Glutamatergic neuron (in vitro differentiated cells): ENCODE measurements around the gene MYLK2. TPM values are rescaled to one million over a fixed set of nuclear protein-coding genes. Genes with fewer than 3 reads are reported as not detected.

Experiments used
- DNase-seq: peaks from one replicate; pipeline ENCODE4 v3.0.0; 2022
- H3K27ac Mint-ChIP-seq: one replicate; pipeline ENCODE4 v1.8.0; 2020; ENCODE audit warnings: mild to moderate bottlenecking, mixed read lengths, inconsistent platforms; ENCODE audit not compliant: unreplicated experiment
- H3K27me3 Mint-ChIP-seq: one replicate; pipeline ENCODE4 v1.8.0; 2020; ENCODE audit warnings: mild to moderate bottlenecking, moderate library complexity, mixed read lengths, inconsistent platforms; ENCODE audit not compliant: unreplicated experiment
- H3K36me3 Mint-ChIP-seq: one replicate; pipeline ENCODE4 v1.8.0; 2020; ENCODE audit warnings: mild to moderate bottlenecking, mixed read lengths, inconsistent platforms; ENCODE audit not compliant: unreplicated experiment
- H3K4me1 Mint-ChIP-seq: one replicate; pipeline ENCODE4 v1.8.0; 2020; ENCODE audit warnings: mild to moderate bottlenecking, low read depth, mixed read lengths, inconsistent platforms; ENCODE audit not compliant: unreplicated experiment
- H3K4me3 Mint-ChIP-seq: one replicate; pipeline ENCODE4 v1.8.0; 2020; ENCODE audit warnings: mild to moderate bottlenecking, mixed read lengths, inconsistent platforms; ENCODE audit not compliant: unreplicated experiment
- H3K9me3 Mint-ChIP-seq: one replicate; pipeline ENCODE4 v1.8.0; 2020; ENCODE audit warnings: mild to moderate bottlenecking, moderate library complexity, mixed read lengths, inconsistent platforms; ENCODE audit not compliant: unreplicated experiment
- CTCF ChIP-seq: fragments of 200-600 bp; sonication (generic); IDR thresholded peaks from one replicate; pipeline ENCODE4 v1.5.0; 2021; ENCODE audit not compliant: partially characterized antibody, unreplicated experiment
- total RNA-seq: library from RNA; stranded (reverse); fragmentation: NEBNext Ultra II Directional; extraction: Animal tissue kit (Norgen Biotek cat#: 25700); gene quantifications from one replicate; pipeline ENCODE4 v1.2.1, GENCODE V29; 2021; ENCODE audit not compliant: unreplicated experiment

The MYLK2 gene
- total RNA-seq, 1 donor from 2014 or later, result 0.69 TPM

GRCh38 chr20:31864521-31865400 lies 45.6 kb downstream of the MYLK2 start:
- H3K36me3 Mint-ChIP-seq, result peaks cover 1% of the 10 kb centered on the region
- H3K4me3 Mint-ChIP-seq, result peak overlapping the region; percentile 12
- H3K4me1 Mint-ChIP-seq, result peaks cover 28% of the 10 kb centered on the region
- DNase-seq, result peak; percentile 30
- peaks cover 23% of the 10 kb centered on the region for H3K9me3 Mint-ChIP-seq
- TF ChIP-seq CTCF, result no peak
- H3K27me3 Mint-ChIP-seq, result peaks cover 30% of the 10 kb centered on the region
- H3K27ac Mint-ChIP-seq, result peak overlapping the region; percentile 9

- Mint-ChIP-seq H3K27ac (no peak overlapping the region), H3K9me3 (peaks cover 21% of the 10 kb centered on the region), H3K4me1 (peaks cover 21% of the 10 kb centered on the region), H3K27me3 (peaks cover 36% of the 10 kb centered on the region), H3K4me3 (no peak overlapping the region), H3K36me3 (peaks cover 4% of the 10 kb centered on the region)
- no peak for DNase-seq
- TF ChIP-seq CTCF, result no peak
Observed at GRCh38 chr20:31866221-31866620, 47.1 kb downstream of the MYLK2 start.

GRCh38 chr20:31868853-31869672 lies 49.9 kb downstream of the MYLK2 start:
- Mint-ChIP-seq H3K27ac (no peak overlapping the region), H3K27me3 (peaks cover 28% of the 10 kb centered on the region), H3K4me3 (peak overlapping the region; percentile 98), H3K36me3 (peaks cover 4% of the 10 kb centered on the region), H3K4me1 (peaks cover 2% of the 10 kb centered on the region), H3K9me3 (peaks cover 8% of the 10 kb centered on the region)
- DNase-seq, result peak; percentile 22
- TF ChIP-seq CTCF, result no peak

GRCh38 chr20:31869673-31869941 lies 50.5 kb downstream of the MYLK2 start:
- peak overlapping the region; percentile 74 for H3K27ac Mint-ChIP-seq
- TF ChIP-seq CTCF, result no peak
- peaks cover 2% of the 10 kb centered on the region for H3K4me1 Mint-ChIP-seq
- peaks cover 8% of the 10 kb centered on the region for H3K9me3 Mint-ChIP-seq
- peaks cover 4% of the 10 kb centered on the region for H3K36me3 Mint-ChIP-seq
- no peak for DNase-seq
- peaks cover 28% of the 10 kb centered on the region for H3K27me3 Mint-ChIP-seq
- H3K4me3 Mint-ChIP-seq, result peak overlapping the region; percentile 98
